Keratinocyte (primary cell): ENCODE results near the gene ELP4.

Source experiments
- CTCF ChIP-seq, 3 experiments: IDR thresholded peaks in 1 of 3; conservative IDR thresholded peaks in 1 of 3; optimal IDR thresholded peaks in 1 of 3; 2 replicates in 2 of 3; 3 replicates in 1 of 3; pipeline versions ENCODE3 to v1.5.1; 2011; ENCODE audit warnings: low read length in 3 of 3, mild to moderate bottlenecking in 3 of 3, moderate library complexity in 2 of 3, control low read depth in 1 of 3, inconsistent platforms in 1 of 3; ENCODE audit not compliant: insufficient read depth in 2 of 3; ENCODE audit errors: extremely low read depth in 1 of 3
- EZH2 ChIP-seq: IDR thresholded peaks from one replicate; pipeline ENCODE4 v1.6.1; 2012; ENCODE audit warnings: inconsistent platforms, mild to moderate bottlenecking, low read length, moderate library complexity

DNA sequence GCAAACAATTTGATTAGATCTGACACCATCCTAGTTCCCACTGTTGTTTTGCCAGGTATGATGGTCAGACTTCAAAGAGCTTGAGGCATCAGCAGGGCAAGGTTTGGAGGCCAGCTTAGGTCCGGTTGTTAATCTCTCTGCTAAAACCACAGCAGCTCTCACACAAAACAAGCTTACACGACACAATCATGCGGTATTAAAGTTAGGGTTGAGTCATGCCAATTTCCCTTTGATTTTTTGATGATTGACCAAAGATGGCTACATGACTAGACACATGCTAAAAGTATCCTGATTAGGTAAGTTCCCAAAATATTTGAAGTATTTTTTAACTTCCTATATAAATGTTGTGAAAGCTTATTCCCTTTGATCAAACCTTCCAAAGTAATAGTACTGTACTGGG is 145.9 kb downstream of the ELP4 start:
- TF ChIP-seq EZH2 = no peak
- TF ChIP-seq CTCF (optimal IDR thresholded peaks at IDR 0.05 in 1 of 3, IDR thresholded peaks at IDR 0.05 in 1 of 3, conservative IDR thresholded peaks at IDR 0.05 in 1 of 3; ENCODE audit: extremely low read depth in 1 of 3, insufficient read depth in 2 of 3, low read length in 3 of 3) = no peak
